Transverse colon (tissue), 4 donors: ENCODE results near the gene CUL1.

Experiments
- EP300 ChIP-seq: sonication (generic); formaldehyde crosslinking; IDR thresholded peaks from one replicate; pipeline ENCODE4 v1.6.1; 2017; ENCODE audit warnings: antibody characterized with exemption, low read depth
- POLR2A ChIP-seq: fragments of 450-650 bp; IDR thresholded peaks from one replicate; pipeline ENCODE4 v1.6.1; 2016; ENCODE audit warnings: antibody characterized with exemption, mild to moderate bottlenecking, moderate library complexity
- POLR2AphosphoS5 ChIP-seq, 3 donors: sonication (generic); formaldehyde crosslinking; IDR thresholded peaks; one replicate each; pipeline ENCODE4 v1.6.1; 2016; ENCODE audit warnings: antibody characterized with exemption in 3 of 3
- TF ChIP-seq, protein P1 (sequence below), 5 experiments: fragments of 200-600 bp in 3 of 5; fragments of 450-650 bp in 2 of 5; sonication (generic) in 3 of 5; IDR thresholded peaks; 1 replicate in 2 of 5; 2 replicates in 3 of 5; pipeline ENCODE4 v1.5.1; 2016 to 2017; ENCODE audit warnings: antibody characterized with exemption in 5 of 5, inconsistent platforms in 3 of 5, mild to moderate bottlenecking in 2 of 5, moderate library complexity in 1 of 5

DNA sequence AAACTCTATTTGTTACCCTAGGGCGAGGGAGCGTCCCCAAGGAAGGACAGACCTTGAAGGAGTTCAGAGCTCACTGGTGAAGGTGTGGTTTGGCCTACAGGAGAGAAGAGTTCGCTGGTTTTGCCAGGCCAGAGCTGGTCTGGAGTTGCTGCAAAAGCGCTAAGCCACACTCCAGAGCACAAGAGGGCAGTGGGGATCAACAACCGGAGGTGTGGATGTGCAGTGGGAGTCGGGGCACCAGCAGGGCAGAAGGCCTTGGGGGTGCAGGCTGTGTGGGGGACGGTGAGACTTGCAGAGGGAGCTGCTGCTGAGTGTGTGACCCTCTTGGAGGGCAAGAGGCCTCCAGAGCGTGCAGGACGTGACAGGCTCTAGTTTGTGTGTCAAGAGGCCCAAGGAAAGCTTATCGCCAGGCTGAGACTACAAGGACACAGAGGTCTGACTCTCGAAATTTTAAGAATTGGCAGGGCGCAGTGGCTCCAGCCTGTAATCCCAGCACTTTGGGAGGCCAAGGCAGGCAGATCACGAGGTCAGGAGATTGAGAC lies 14.3 kb upstream of the CUL1 start:
- TF ChIP-seq, protein P1, sequence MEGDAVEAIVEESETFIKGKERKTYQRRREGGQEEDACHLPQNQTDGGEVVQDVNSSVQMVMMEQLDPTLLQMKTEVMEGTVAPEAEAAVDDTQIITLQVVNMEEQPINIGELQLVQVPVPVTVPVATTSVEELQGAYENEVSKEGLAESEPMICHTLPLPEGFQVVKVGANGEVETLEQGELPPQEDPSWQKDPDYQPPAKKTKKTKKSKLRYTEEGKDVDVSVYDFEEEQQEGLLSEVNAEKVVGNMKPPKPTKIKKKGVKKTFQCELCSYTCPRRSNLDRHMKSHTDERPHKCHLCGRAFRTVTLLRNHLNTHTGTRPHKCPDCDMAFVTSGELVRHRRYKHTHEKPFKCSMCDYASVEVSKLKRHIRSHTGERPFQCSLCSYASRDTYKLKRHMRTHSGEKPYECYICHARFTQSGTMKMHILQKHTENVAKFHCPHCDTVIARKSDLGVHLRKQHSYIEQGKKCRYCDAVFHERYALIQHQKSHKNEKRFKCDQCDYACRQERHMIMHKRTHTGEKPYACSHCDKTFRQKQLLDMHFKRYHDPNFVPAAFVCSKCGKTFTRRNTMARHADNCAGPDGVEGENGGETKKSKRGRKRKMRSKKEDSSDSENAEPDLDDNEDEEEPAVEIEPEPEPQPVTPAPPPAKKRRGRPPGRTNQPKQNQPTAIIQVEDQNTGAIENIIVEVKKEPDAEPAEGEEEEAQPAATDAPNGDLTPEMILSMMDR (IDR thresholded peaks at IDR 0.05): no peak
- TF ChIP-seq POLR2AphosphoS5 (IDR thresholded peaks at IDR 0.05) (no peak), POLR2A (no peak), EP300 (no peak)
